SK-N-MC (cell line): ENCODE results near the gene RNF187.

Experiments used
- DNase-seq: peaks from one replicate; pipeline ENCODE4 v3.0.0-alpha.2; 2011; ENCODE audit warnings: low read depth, low spot score
- H3K27ac ChIP-seq: fragments of 200-600 bp; sonication (generic); 2 replicates; pipeline ENCODE4 v1.5.1; 2016; ENCODE audit warnings: mixed run types
- H3K36me3 ChIP-seq: fragments of 200-600 bp; sonication (generic); 2 replicates; pipeline ENCODE4 v1.6.1; 2017; ENCODE audit warnings: antibody characterized with exemption, low read length, mixed read lengths; ENCODE audit not compliant: insufficient read depth
- H3K4me3 ChIP-seq: fragments of 200-600 bp; sonication (generic); 2 replicates; pipeline ENCODE4 v1.5.1; 2016
- H3K9ac ChIP-seq: fragments of 200-600 bp; sonication (generic); 2 replicates; pipeline ENCODE4 v1.8.0; 2017; ENCODE audit warnings: mixed run types, mixed read lengths; ENCODE audit not compliant: insufficient read length
- H3K9me3 ChIP-seq: fragments of 200-600 bp; sonication (generic); 2 replicates; pipeline ENCODE4 v1.6.1; 2017; ENCODE audit warnings: low read depth, mild to moderate bottlenecking, antibody characterized with exemption, low read length, moderate library complexity, mixed read lengths
- EZH2 ChIP-seq: fragments of 200-600 bp; sonication (generic); IDR thresholded peaks from one replicate; pipeline ENCODE4 v1.6.1; 2017; ENCODE audit warnings: antibody characterized with exemption
- FOXP2 ChIP-seq: optimal IDR thresholded peaks from 2 replicates; pipeline ENCODE3; 2011; ENCODE audit warnings: mild to moderate bottlenecking, moderate library complexity; ENCODE audit not compliant: insufficient read depth; ENCODE audit errors: extremely low read length, control extremely low read depth
- POLR2AphosphoS5 ChIP-seq: IDR thresholded peaks from 2 replicates; pipeline ENCODE4 v1.6.1; 2012; ENCODE audit warnings: mild to moderate bottlenecking, low read depth, low read length, borderline replicate concordance

The RNF187 gene

DNA sequence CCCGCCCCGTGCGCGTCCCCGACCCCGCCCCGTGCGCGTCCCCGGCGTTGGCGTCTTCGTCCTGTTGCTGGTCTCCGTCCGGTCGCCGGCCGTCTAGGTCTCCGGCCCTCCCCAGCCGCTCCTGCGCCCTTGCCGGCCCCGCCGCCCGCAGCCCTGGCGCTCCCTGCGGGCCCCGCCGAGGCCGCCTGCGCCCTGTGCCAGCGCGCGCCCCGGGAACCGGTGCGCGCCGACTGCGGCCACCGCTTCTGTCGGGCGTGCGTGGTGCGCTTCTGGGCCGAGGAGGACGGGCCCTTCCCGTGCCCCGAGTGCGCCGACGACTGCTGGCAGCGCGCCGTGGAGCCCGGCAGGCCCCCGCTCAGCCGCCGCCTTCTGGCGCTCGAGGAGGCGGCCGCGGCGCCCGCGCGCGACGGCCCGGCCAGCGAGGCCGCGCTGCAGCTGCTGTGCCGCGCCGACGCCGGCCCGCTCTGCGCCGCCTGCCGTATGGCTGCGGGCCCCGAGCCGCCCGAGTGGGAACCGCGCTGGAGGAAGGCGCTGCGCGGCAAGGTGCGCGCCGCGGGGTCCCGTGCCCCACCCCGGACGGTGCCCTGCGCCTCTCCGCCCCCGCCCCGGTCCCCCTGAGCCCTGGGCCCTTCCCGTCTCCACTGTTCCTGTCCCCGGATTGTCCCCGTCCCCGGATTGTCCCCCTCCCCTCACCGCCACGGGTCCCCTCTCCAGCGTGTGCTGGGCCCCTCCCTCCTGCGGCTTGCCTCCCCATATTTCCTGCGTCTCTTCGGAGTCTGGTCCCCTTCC, at the start of gene RNF187:
Gene RNF187, plus strand, starts transcription at position 47 of the 789 bp plus-strand sequence.
- H3K4me3 ChIP-seq: peak within 1 kb of the TSS; percentile 97
- no peaks in the 10 kb centered on the region for H3K9me3 ChIP-seq
- H3K9ac ChIP-seq: peak within 1 kb of the TSS; percentile 77
- DNase-seq: no peak
- peak within 1 kb of the TSS; percentile 96 for H3K27ac ChIP-seq
- no peak for TF ChIP-seq EZH2
- peak; percentile 6 for TF ChIP-seq FOXP2
- 0 out of 2 replicates have a peak, but pooled peaks have one; percentile 18 for TF ChIP-seq POLR2AphosphoS5
- peaks cover 29% of the 10 kb centered on the region for H3K36me3 ChIP-seq

DNA sequence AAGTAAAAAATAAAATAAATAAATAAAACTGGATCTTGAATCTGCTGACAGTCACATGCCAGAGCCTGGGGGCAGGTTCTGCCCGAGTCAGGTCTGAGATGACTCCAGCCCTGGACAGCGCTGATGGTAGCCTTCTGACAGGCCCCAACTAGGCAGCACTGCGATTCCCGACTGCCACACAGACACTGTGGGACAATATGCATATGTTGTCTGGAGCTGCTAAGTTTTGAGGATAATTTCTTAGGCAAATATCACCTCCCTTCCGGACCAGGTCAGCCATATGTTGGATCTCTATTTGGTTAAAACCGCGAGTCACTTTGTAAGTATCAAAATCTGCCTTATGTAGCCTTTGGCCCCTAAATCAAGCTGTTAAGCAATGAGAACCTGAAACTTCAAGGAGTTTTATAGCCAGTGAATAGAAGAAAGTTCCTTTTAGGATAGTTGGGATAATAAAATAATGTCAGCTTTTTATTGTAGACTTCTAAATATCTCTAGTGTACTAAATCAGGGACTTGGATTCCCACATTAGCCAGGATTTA, 49.7 kb upstream of the RNF187 start:
- DNase-seq: no peak
- H3K27ac ChIP-seq: no peak overlapping the region
- no peaks in the 10 kb centered on the region for H3K36me3 ChIP-seq
- no peak overlapping the region for H3K4me3 ChIP-seq
- no peak overlapping the region for H3K9ac ChIP-seq
- no peaks in the 10 kb centered on the region for H3K9me3 ChIP-seq
- TF ChIP-seq POLR2AphosphoS5 (no peak), EZH2 (no peak)

DNA sequence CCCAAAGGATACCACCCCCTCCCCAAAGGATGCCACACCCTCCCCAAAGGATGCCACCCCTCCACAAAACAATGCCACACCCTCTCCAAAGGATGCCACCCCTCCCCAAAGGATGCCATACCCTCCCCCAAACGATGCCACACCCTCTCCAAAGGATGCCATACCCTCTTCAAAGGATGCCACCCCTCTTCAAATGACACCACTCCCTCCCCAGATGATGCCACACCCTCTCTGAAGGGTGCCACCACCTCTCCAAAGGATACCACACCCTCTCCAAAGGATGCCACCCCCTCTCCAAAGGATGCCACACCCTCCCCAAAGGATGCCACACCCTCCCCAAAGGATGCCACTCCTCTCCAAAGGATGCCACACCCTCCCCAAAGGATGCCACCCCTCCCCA, 48.9 kb upstream of the RNF187 start:
- DNase-seq: no peak
- TF ChIP-seq POLR2AphosphoS5 (no peak), EZH2 (no peak), FOXP2 (no peak)
- Histone ChIP-seq H3K4me3 (no peak overlapping the region), H3K9ac (no peak overlapping the region), H3K27ac (no peak overlapping the region), H3K9me3 (no peaks in the 10 kb centered on the region), H3K36me3 (no peaks in the 10 kb centered on the region)

DNA sequence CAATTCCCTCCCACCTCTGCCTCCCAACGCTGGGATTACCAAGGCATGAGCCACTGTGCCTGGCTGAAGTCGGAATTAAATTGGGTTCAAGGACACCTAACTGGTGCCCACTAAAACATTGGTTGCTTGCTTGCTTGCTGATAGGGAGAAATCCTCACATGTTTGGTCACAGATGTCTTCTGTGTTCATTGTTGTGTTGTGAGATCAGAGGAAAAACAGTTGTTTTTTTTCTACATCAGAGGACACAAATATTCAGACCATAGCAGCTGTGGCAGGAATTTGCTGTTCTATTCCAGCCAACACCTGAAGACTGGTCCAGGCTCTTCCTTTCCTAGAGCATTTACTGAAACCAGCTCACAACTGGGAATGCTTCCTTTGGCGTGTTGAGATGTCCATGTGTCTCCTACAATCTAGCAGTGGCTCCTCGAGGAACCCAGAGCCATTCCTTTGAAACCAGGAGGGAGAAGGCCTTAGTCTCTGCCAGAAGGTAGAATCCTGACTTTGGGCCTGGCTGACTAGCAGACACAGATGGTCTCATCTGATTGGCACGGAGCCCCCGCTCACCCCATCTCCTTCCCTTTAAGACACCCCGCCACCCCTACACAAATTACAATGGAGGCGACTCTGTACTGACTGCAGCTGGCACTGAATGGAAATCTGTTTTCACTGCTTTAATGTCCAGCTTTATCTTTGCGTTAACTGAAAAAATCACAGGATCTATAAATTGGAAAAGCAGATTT, 46.3 kb upstream of the RNF187 start:
- no peak overlapping the region for H3K4me3 ChIP-seq
- DNase-seq: no peak

DNA sequence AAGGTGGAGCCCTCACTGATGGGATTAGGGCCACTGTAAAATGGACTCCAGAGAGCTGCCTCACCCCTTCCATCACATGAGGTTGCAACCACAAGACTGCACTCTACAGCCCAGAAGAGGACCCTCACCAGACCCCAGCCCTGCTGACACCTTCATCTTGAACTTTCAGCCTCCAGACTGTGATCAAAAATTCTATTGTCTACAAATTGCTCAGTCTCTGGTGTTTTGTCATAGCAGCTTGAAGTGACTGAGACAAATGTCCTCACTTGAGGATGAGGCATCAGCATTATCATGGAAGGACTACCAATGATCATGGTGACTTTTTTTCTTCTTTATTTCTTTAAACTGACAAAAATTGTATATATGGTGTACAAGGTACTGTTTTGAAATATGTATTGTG, 43.8 kb upstream of the RNF187 start:
- Histone ChIP-seq H3K36me3 (no peaks in the 10 kb centered on the region), H3K4me3 (no peak overlapping the region), H3K9ac (no peak overlapping the region), H3K9me3 (no peaks in the 10 kb centered on the region), H3K27ac (no peak overlapping the region)
- DNase-seq: no peak
- no peak for TF ChIP-seq POLR2AphosphoS5
- TF ChIP-seq FOXP2: no peak
- no peak for TF ChIP-seq EZH2

More for the DNA sequence above, 46.3 kb upstream of the RNF187 start:
- H3K36me3 ChIP-seq: no peaks in the 10 kb centered on the region
- no peak for TF ChIP-seq FOXP2
- TF ChIP-seq EZH2: no peak
- no peak for TF ChIP-seq POLR2AphosphoS5
- no peaks in the 10 kb centered on the region for H3K9me3 ChIP-seq
- no peak overlapping the region for H3K9ac ChIP-seq
- H3K27ac ChIP-seq: no peak overlapping the region

DNA sequence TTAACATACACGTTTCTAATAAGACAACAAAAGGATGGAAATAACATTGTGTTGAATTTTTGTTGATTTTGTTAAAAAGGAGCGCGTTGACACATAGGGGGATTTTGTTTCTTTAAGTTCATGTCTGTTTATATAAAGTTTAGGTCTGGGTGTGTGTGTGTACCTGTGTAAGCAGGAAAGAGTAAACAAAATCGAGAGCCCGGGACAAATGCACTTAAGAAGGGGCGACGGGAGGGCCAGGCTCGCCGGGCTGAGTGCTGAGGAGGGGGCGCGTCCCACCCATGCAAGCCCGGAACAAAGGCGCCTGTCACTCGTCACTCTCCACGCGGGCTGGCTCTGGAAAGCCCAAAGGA, 41.7 kb upstream of the RNF187 start:
- TF ChIP-seq FOXP2 (no peak), POLR2AphosphoS5 (no peak), EZH2 (no peak)
- Histone ChIP-seq H3K9me3 (no peaks in the 10 kb centered on the region), H3K27ac (no peak overlapping the region), H3K36me3 (no peaks in the 10 kb centered on the region), H3K9ac (no peak overlapping the region), H3K4me3 (no peak overlapping the region)
- DNase-seq: no peak

DNA sequence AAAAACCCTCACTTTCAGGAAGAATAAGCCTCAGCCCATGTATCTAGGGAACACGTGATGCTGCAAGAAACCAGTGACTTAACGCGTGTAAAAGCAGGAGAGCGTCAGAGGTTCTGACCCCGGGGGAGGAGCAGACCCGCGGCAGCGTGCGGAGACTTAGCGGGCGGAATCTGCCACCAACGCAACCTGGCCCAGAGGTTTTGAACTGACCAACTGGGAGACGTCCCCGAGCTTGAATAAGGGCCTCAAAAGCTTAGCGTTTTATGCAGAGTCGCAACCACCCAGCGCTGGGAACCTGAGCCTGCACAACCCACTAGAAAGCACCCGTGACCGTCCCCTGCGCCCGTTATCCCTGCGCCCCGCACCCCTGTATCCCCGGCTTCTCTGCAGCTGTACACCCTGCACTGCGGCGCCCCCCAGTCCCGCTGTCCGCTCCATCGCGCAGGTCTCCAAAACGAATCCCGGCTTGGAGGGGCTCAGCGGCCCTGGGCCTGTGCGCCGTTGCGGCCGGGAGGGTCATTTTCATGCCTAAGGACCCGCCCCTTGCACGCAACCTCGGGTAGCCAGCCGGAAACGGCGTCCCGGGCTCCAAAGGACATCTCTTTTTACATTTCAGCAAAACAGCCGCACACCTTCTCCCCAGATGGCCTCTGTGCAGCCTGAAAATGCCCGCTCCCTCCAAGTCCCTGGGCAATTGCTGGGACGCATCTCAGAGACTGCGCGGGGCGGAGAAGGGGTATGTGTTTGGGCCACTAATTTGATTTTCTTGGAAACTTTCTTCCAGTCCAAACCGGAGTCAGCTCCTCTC, 41.1 kb upstream of the RNF187 start:
- no peaks in the 10 kb centered on the region for H3K9me3 ChIP-seq
- H3K9ac ChIP-seq: no peak overlapping the region
- DNase-seq: no peak
- TF ChIP-seq POLR2AphosphoS5: no peak
- TF ChIP-seq EZH2: peak; percentile 27
- no peak overlapping the region for H3K27ac ChIP-seq
- H3K36me3 ChIP-seq: no peaks in the 10 kb centered on the region
- no peak overlapping the region for H3K4me3 ChIP-seq

DNA sequence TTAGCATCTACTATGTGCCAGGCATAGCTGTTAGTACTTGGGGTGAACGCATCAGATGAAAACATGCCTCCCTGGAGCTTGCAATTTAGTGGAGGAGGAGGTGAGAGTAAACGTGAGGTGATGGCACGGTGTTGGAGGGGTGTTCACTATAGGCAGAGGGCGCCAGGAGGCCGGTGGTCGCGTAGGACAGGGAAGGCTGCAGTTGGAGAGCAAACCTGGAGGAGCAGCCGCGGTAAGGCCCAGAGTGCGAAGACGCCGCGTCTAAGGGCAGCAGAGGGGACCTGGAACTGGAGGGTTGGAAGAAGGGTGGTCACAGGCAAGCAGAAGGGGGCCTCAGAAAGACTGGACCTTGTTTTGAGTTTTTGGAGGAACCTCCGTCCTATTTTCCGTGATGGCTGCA, 40.3 kb upstream of the RNF187 start:
- no peaks in the 10 kb centered on the region for H3K9me3 ChIP-seq
- DNase-seq: no peak
- TF ChIP-seq EZH2: no peak
- TF ChIP-seq POLR2AphosphoS5: no peak
- TF ChIP-seq FOXP2: no peak

More for the DNA sequence above, 40.3 kb upstream of the RNF187 start:
- H3K36me3 ChIP-seq: no peaks in the 10 kb centered on the region
- no peak overlapping the region for H3K9ac ChIP-seq
- no peak overlapping the region for H3K4me3 ChIP-seq
- H3K27ac ChIP-seq: no peak overlapping the region
